GM21737 (cell line): ENCODE measurements around the gene RBBP8NL.

Source experiments
- ATAC-seq: cut with Tn5 transposase; IDR thresholded peaks from one replicate; pipeline ENCODE4 v1.9.1; 2021; ENCODE audit warnings: mild to moderate bottlenecking, moderate library complexity; ENCODE audit not compliant: unreplicated experiment

RBBP8NL gene

GRCh38 chr20:62409086-62409853 lies 18.1 kb downstream of the RBBP8NL start:
- ATAC-seq, result no peak

DNA sequence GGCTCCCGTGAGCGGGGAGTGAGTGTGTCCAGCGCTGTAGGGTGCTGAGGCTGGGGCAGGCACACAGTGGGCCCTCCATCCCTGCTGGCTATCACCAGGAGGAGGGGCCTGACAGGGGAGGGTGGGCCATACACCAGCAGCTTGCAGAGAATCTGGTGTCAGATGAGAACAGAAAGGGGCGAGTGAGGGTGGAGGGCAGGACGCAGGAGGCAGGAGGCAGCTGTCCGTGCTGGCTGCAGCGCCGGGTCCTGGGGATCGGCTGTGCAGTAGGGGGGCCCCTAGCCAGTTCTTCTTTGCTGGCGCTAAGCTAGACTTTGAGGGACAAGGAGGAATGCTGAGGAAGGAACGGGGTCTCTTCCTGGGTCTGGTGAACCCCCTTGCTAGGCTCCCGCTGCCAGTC lies 18.7 kb downstream of the RBBP8NL start:
- no peak for ATAC-seq

GRCh38 chr20:62408055-62408454 lies 19.3 kb downstream of the RBBP8NL start:
- no peak for ATAC-seq

- peak; percentile 73 for ATAC-seq
These were observed 19.9 kb downstream of the RBBP8NL start, which contains the start of gene CABLES2 for GRCh38 chr20:62407221-62407992. CABLES2 (minus strand) TSS chr20:62407285; CDS start chr20:62407276, 9 bp downstream.

DNA sequence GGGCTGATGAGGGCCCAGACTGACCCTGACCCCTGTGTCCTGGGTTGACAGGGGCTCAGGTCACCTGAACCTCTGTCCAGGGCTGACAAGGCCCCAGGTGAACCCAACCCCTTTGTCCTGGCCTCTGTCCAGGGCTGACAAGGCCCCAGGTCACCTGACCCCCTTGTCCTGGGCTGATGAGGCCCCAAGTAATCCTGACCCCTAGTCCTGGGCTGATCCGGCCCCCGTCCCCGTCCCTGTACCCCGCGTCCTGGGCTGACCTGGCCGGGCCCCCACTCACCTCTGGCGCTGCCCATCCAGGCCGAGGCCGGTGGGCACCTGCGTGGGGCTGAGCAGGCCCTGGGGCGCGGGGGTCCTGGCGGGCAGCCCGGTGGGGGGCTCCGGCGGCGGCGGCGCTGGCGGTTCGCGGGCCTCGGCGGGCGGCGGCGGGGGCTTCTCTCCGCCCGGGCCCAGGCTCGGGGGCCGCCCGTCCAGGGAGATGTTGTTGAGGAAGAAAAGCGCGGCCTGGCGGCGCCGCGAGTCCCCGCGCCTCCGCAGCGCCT lies 20.6 kb downstream of the RBBP8NL start:
- ATAC-seq, result no peak

- no peak for ATAC-seq
These were observed 21.3 kb downstream of the RBBP8NL start for GRCh38 chr20:62405981-62406513.

DNA sequence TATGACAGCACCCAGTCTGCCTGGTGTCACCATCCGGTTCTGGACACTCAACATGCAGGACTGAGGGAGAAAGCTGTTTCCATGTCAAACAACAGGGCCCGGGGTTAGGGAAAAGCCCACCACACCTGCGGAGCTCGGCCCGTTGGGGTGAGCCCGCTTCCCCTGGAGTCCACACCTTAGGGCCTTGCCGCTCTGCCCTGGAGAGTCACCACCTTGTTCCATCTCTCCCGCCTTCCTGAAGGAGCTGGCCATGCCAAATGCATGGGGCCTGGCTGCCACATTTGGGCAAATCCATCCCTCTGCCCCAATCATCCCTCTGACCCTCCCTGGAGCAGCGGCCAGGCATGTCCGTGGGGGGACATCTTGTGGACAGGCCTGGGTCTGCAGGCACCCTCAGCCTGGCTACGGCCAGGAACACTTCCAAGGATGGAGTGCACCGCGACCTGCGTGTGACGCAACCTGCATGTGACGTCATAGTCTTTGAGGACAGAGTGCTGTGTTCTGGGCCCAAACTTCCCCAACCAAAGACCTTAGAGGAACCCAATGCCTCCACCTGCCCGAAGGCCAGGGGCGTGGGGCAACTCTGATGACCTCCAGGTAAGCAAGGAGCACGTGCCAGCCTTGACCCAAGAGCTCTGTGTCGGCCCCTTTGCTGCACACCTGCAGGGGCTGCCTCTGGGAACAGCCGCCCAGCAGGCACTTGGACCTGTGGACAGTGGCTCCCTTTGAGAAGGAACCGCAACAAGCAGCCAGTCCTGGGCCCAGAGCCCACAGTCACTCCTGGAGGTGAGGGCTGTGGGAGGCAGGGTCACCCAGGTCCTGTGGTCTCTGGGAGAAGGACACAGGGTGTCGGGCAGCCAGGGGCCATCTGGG lies 22.0 kb downstream of the RBBP8NL start:
- ATAC-seq, result no peak

DNA sequence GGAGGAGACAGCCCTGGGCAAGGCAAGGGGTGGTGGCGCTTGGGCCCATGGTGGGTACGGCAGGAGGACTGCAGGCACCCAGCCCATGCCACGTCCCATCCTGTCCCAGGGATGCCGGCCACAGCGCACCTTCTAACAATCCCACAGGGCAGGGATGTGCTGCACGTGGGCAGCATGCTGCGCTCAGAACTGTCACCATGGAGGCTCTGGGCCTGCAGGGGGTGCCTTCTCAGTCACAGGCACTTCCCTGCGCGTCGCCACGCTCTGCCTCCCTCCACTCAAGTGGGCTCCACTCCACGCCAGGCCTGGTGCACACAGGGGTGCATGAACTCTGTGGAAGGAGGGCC lies 22.6 kb downstream of the RBBP8NL start:
- no peak for ATAC-seq

GRCh38 chr20:62404112-62404665 lies 23.1 kb downstream of the RBBP8NL start:
- ATAC-seq, result no peak

GRCh38 chr20:62403331-62403730 lies 24.0 kb downstream of the RBBP8NL start:
- no peak for ATAC-seq

GRCh38 chr20:62402456-62403150 lies 24.7 kb downstream of the RBBP8NL start:
- no peak for ATAC-seq

DNA sequence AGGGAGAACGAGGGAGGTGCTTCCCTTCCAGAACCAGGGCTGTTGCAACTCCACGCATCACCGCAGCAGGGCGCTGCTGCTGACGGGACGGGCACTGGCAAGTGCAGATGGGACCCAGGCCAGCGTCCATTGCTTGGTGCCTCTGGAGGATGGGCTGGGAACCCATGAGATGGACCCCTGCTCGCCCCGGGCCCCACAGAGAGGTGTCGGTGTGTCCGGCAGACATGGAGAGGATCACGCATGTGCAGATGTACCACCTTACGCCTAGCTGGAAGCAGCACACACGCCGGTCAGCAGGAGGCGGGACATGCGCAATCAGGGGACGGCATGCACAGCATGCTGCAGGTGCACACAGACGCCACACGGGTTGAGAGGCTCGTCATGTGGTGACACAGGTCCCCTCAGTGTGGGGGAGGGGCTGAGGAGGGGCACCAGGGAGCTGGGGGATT lies 26.0 kb downstream of the RBBP8NL start:
- no peak for ATAC-seq

GRCh38 chr20:62400541-62400940 lies 26.8 kb downstream of the RBBP8NL start:
- no peak for ATAC-seq

GRCh38 chr20:62400021-62400420 lies 27.3 kb downstream of the RBBP8NL start:
- ATAC-seq, result no peak

DNA sequence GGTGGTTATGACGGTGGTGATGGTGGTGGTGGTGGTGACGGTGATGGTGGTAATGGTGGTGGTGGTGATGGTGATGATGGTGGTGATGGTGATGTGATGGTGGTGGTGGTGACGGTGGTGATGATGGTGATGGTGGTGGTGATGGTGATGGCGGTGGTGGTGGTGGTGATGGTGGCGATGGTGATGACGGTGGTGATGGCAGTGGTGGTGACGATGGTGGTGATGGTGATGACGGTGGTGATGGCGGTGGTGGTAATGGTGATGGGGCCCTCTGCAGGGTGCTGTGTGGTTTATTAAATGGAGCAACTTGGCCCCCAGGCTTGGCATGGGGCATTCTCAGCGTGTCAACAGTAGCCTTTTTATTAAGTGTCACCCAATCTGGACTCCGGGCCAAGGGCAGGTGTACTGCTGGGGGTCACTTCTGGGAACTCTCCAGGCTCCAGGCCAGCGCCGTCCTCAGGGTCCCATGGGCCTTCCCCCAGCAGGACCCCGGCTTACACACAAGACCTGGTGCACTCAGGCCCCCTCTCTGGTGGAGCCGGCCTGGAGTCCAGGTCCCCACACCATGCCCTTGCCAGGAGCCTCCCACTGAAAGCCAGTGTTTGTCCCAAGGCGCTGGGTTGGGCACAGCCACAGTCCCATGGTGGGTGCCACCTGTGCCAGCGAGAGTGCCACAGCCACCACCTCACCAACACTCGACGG lies 29.1 kb downstream of the RBBP8NL start:
- no peak for ATAC-seq

GRCh38 chr20:62396367-62397239 lies 30.7 kb downstream of the RBBP8NL start:
- ATAC-seq, result no peak

DNA sequence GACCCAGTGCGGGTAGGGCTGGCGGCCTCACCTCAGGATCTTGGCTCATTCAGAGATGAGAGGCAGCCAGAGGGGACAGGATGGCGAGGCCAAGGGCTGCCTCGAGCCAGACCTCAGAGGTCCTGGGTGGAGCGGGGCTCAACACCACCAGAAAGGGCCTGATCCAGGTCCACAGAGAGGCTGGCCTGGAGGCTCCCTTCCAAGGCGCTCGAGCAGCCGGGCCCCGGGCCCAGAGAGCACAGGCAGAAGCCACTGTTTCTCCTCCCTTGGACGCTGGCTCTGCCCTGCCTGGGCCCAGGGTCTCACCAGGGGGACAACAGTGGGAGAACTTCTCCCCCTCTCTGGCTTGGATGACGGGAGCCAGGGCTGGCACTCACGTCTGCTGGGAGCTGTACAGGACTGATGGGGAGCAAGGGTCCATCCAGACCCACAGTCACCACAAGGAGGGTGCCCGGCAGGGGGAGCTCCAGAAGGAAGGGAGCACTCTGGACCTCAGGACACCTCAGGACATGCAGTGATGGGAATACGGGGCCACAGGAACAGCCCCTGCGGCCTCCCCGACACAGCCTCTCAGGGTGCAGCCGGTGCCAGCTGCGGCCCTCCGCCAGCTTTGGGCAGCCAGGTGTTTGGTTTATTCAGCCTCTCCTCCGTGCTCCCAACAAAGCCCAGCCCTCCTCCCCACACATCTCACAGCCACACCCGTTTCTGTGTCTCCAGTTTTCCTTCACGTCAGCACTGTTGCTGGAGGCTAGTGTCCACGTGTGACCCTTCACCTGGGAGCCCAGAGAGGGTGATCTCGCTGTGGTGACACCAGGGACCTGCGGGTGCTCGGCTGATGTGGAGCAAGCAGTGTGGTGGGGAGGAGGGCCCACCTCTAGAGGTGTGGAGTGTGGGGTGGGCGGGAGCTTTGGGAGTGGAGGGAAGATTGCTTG lies 31.8 kb downstream of the RBBP8NL start:
- ATAC-seq, result no peak
